PC-3 (cell line): ENCODE results near the gene SORL1.

ENCODE experiments used
- CTCF ChIP-seq: fragments of 300-600 bp; sonication (generic); conservative IDR thresholded peaks from 2 replicates; pipeline ENCODE4 v1.5.1; 2017; ENCODE audit warnings: antibody characterized with exemption, low read depth, mild to moderate bottlenecking, low read length
- EZH2phosphoT487 ChIP-seq: fragments of 300-600 bp; sonication (generic); IDR thresholded peaks from 2 replicates; pipeline ENCODE4 v1.6.1; 2018; ENCODE audit warnings: mild to moderate bottlenecking, antibody characterized with exemption, low read length, borderline replicate concordance

GRCh38 chr11:121469910-121470309 is 17.8 kb downstream of the SORL1 start:
- TF ChIP-seq CTCF, result no peak
- TF ChIP-seq EZH2phosphoT487, result no peak
